Posterior cingulate gyrus (tissue), 11 donors: ENCODE results near the gene PRKCH.

Experiments
- DNase-seq, 10 donors: peaks; one replicate each; pipeline versions ENCODE4 v3.0.0 to v3.0.0-alpha.2; 2020 to 2021; ENCODE audit warnings: mixed read lengths in 3 of 10
- intact Hi-C: fragments of 100-400 bp; cut with DNase I; formaldehyde crosslinking; loops from one replicate; pipeline ENCODE4 v1.15.1; 2023

The PRKCH gene

DNA sequence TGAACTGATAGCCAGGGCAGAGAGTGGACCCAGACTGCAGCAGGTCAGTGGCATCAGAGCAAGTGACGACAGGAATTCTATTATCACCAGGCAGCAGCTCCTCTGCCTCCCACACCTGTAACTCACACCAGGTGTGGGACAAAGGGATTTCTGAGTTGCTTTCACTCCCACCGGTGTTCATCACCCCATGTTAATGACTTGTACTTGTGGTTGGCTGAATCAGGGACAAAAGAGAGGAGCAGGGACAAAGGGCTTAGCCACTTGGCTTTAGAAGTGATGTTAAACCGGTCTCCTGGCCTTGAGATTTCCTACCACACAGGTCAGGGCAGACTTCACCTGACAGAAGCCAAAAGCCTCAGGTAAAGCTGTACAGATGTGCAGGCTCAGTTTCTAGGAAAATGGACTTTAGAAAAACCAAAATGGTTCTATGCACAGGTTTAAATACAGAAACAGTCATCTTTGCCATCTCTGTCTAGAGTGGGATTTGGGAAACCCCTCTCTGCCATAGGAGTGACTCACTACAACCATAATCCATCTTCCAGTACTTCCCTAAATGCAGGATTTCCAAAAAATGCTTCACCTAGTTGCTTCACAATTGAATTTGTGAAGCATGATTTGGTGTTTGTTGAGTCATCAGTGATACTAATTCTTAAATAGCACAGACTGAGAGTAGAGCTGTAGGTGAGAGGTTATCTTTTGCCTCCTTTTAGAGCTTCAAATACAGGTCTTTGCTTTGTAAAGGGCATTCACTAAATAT, 158.5 kb downstream of the PRKCH start:
- DNase-seq = no peak
- intact Hi-C loops = no loop called here

DNA sequence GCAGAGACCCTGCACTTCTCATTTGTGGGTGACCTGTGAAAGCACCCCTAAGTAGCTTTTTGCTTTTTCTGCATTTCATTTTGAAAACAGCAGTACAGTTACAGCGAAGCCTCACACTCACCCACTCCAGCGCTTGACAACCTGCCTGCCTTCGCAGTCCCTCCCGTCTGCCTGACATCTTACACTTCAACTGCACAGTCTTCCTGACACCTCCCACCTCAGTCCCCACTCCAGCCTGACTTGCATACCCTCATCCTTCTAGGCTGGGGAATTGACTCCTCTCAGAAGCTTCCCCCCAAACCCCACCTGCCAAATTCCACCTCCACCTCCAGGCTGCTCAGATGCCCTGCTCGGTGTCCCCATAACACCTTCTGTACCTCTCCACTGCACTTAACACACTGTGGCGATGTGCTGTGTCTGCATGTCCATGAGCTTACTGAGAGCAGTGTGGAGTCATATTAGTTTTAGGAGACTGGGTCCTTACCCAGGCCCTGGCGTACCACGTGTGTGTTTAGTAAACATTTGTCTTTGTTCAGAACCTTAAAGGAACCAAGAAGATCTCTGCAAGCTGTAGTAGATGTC, 159.4 kb downstream of the PRKCH start:
- peak in 1 of 10 donors; percentile 83 for DNase-seq
- intact Hi-C loops = no loop called here

DNA sequence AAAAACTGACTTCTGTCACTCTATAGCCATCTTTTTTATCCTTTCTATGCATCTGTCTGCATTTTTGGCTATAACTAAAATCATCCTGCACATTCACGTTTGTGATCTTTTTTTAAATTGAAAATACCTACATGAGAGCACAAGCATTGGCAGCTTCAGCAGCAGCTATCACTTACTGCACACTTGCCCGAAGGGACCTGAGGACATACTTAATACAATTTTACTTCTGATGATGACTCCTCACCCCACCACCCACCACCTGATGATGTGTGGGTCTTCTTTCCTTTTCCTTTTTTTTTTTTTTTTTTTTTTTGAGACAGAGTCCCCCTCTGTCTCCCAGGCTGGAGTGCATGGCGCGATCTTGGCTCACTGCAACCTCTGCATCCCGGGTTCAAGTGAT, 160.3 kb downstream of the PRKCH start:
- no peak for DNase-seq
- intact Hi-C loops = no loop called here

DNA sequence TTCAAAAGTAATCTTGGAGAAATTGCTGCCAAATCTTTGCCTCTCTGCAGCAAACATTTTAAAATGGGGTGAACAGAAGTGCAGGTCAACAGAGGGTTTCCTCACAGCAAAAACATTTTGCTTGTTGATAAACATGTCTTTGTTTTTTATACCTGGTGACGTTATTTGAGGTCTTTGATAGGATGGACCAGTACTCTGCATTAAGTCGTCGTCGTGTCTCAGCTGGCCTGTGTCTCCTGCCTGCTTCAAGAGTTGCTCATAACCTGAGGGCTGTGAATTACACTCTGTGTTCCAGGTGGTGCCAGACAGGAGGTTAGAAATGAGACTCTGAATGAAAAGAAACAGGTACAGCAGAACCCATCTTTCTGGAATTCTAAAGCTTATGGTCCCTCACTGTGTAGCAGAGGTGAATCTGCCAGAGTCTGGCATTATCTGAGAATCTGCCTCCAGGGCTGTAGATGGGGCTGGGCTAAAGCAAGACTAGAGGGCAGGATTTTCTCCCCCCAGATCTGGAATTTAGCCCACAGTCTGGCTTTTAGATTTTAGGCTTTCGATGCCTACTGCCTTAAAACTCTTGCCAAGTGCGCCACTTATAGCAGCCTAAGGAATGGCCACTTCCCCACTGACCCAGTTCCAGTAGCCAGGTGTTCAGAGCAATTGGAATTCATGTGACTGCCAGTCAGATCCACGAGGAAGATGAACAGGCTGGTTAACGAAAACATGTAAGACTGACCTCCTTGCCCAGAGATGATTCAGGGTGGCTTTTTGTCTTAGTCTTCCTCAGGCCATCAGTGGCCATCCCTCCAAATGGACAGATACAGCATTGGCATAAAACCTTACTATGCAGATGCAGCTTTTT, 161.2 kb downstream of the PRKCH start:
- DNase-seq = no peak
- intact Hi-C loops = no loop called here

DNA sequence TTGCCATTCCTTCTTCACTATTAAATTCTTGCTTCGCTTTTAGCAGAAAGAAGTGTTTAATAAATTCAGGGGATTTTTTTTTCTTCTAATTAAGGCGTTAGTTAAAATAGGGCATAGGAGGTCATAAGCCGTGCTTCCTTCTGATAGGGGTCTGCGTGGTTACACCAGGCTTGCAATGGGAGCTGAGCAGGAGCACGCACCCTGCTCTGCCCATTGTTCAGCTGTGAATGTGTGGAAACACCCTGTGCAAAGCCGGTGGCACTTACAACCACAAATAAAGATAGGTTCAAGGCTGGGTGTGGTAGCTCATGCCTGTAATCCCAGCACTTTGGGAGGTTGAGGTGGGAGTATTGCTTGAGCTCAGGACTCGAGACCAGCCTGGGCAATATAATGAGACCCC, 162.1 kb downstream of the PRKCH start:
- no peak for DNase-seq
- intact Hi-C loops = no loop called here

DNA sequence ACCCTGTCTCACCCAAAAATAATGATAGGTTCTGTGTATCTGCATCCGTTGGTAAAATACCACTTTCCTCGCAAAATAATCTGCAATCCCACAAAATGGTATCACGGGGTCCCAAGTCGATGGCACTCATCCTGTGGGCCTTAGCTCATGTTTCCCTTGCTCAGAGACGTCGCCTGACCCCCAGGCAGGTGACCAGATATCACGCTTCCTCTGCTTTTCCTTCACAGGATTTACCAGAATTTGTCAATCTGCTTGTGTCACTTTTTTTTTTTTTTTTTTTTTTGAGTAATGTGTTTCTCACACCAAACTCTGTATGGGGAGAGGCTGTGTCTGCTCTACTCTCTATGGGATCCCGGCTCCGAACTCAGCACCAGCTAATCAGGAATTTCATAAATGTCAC, 162.7 kb downstream of the PRKCH start:
- intact Hi-C loops = no loop called here
- no peak for DNase-seq

DNA sequence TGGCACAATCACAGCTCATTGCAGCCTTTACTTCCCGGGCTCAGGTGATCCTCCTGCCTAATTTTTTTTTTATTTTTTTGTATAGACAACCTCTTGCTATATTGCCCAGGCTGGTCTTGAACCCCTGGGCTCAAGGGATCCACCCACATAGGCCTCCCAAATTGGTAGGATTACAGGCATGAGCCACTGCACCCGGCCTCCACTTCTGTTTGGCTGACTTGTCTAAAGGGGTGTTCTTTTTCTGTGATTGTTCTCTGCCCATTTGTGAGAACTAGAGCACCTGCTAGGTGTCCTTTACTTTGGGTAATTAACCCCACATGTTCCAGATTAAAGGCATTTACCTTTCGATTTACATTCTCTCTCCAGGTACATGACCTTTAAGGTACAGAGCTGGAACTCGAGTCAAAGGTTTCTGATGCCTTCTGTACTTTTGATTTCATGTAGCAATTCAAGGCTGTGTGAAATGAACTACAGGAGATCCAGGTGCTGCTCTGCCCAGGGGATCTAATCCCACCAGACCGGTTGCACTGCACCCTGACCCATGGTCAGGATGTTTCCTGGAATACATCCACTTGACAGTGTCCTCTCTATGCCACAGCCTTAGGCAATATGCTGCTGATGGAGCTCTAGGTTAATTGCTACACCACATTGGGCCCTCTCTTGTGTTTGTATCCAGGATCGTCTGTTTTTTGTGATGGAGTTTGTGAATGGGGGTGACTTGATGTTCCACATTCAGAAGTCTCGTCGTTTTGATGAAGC, 163.6 kb downstream of the PRKCH start:
- intact Hi-C loops = no loop called here
- no peak for DNase-seq

DNA sequence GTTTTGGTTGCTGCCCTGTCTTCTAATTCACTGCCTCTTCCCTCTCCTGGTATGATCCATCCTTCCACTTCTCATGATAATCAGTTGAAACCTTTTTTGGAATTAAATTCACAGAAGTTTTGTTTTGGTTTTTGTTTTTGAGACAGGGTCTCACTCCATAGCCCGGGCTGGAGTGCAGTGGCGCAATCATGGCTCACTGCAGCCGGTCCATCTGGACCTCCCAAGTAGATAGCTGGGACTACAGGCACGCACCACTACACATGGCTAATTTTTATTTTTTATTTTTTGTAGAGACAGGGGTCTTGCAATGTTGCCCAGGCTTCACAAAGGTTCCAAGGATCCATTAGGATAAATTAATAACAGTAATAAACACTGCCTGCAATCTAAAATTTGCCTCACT, 164.3 kb downstream of the PRKCH start:
- no peak for DNase-seq
- intact Hi-C loops = no loop called here

DNA sequence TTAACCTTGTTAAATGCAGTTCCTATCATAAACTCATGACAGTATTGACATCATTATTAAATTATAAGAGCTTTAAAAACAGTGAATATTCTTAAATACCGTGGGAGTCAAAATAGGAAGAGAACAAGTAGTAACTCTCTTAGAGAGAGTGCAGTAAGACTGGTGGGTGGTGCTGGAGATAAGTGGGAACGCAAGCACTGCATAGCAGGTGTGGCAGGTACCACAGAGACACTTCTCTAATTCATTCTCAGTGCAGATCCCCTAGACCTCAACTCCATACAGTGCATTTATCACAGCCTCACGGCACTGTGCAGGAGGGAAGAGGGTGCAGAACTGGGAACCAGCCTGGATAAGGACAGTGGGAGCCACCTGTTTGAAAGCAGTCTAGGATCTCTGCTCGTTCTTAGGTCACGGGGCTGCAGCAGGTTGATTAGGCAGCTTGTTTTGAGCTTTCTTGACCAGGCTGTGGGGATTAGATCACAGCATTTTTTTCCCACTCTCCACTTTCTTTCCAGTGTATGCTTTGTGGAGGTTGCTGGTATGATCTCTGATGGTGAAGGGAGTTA, 165.6 kb downstream of the PRKCH start:
- no peak for DNase-seq
- intact Hi-C loops = no loop called here

DNA sequence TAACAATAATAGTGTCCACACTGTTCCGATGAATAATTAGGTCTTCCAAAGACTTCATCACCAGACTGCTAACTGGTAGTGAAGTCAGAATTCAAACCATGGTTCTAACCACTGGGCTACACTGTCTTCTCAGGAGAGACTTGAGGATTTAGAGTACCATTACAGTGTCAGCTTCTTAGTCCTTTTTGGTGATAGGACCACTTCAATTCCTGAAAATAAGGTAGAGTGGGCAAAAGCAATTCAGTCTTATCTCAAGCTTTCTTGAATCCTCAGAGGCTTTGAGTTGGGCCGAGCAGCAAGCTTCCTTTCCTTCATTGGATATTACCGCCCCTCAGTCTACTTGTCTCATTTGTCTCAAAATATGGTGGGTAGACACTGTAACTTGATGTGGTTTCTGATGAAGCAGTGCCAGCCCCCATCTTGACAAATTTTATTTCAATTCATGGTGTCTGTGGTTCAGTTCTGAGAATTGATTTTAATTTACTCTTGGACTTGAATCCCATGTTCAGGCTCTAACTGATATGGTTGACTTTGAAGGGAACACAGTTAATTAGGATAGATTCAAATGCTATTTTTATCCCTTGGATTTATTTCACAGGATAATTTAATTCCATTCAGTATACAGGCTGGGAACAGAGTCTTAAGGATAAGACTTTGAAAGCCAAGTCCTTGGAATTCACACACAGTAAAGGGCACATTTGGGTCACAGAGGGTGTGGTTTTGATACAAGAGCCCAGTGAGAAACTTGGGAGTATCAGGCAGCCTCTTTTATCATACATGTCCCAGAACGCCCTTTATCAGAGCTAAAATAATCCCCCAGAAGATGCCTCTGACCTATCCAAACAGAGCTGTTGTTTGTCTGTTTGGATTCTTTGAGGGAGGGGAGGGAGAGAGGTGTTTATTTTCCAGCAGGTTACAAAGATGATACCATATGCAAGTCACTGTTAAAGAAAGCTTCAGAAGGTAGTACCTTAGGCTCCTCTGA, 167.3 kb downstream of the PRKCH start:
- no peak for DNase-seq
- intact Hi-C loops = no loop called here

DNA sequence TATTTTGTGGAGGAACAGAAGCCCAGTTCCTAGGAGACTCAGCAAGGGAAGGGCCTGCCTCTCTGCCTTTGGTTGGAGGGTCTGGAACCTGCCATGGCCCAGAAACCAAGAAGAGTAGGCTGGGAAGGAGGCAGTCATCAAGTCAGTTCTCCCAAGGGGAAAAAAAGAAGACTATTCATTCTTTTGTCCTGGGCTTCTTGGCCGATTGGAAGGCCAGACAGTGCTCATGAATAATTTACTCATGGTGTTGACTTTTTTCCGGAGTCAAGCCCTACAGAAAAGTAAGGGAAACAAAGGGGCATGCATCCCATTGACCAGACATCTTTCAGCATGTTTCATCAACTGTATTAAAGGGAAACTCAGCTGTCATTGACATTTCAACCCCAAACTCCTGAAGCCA, 168.1 kb downstream of the PRKCH start:
- no peak for DNase-seq
- intact Hi-C loops = no loop called here

DNA sequence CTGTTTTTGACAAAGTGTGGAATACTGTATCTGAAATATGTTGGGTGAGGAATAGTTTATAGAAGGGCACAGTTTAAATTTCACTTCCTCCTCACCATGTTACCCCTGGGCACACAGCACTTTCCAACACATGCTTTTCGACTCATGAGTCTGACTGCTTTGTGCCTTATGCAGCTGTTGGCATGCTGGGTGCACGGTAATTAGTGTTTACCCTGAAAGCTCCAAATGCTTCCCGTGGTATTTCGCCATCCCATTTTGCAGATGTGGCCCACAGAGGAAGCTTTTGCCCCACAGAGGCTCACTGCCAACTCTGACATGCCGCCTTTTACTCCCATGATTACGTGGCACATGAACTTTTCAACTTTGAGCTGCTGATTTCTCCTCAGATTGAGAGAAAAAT, 168.6 kb downstream of the PRKCH start:
- intact Hi-C loops = no loop called here
- DNase-seq = no peak

DNA sequence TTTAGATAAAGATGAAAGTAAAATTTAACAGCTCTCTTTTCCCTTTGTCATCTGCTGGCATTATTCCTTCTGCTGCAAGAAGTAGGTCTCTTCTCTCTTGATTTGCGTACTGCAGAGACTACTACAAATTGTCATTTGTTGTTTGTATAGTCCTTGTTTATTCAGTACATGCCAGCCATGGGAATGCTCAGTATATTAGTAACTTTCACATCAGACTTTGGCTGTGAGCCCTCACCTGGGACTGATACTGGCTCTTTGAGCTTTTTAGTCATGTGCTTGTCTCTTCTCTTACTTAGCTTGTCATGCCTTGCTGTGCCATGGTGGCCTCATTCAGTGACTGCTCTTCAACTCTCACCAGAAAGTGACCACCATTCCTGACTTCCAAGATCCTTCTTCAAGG, 169.8 kb downstream of the PRKCH start:
- intact Hi-C loops = no loop called here
- no peak for DNase-seq

DNA sequence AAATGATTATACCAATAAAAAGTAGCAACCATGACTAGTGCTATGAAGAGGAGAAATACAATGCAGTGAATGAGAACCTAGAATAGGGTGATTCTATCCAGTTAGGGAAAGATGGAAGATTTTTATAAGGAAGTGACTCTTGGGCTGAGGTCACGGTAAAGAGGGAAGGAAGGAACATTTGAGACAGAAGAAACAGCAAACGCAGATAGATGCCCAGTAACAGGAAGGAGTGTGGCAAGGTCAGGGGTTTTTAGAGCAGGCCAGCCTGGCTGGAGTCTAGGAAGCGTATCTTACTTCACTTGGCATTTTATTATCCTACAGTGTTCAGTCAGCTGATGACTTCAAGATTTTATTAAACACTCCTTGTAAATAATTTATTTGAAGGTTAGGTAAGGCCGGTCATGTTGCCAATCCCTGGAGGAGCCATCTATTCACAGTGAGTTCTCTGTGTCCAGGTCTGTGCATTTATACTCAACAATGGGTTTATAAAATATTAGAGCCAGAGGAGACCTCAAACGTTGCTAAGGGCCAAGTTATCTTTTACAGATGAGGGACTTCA, 170.6 kb downstream of the PRKCH start:
- intact Hi-C loops = no loop called here

DNA sequence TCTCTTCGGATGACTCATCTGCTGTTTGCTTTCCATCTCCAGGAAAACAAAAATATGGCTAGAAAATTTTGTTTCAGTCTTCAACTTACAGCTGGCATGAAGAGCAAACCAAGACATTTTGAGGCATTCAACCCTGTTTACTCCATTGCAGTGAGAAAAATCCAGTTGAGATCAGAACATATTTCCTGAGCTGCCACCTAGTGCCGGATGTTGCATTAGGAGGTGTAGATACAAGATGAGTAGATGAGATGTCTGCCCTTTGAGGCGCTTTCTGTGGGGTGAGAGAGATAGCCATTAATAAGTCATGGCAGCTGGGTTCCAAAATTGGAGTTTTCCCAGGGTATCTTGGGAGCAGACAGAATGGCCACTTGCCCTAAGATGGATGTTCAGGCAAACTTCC, 171.1 kb downstream of the PRKCH start:
- intact Hi-C loops = no loop called here
- no peak for DNase-seq

More for the DNA sequence above, 170.6 kb downstream of the PRKCH start:
- no peak for DNase-seq

DNA sequence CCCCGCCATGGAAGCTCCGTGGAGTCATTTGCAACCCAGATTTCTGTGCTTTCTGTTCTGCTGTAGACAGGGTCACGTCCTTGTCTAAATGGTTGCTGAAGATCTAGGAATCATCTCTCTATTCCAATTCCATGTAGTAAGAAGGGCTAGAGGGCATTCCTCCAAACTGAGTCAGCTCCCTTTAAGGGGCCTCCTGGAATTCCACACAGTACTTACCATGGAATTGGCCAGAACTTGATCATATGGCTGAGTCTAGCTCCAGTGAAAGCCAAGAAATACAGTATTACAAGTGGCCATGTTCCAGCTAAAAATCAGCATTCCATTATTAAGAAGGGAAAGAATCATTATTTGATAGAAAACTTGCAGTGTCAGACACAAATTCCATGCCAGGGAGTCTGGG, 171.9 kb downstream of the PRKCH start:
- intact Hi-C loops = no loop called here
- no peak for DNase-seq

DNA sequence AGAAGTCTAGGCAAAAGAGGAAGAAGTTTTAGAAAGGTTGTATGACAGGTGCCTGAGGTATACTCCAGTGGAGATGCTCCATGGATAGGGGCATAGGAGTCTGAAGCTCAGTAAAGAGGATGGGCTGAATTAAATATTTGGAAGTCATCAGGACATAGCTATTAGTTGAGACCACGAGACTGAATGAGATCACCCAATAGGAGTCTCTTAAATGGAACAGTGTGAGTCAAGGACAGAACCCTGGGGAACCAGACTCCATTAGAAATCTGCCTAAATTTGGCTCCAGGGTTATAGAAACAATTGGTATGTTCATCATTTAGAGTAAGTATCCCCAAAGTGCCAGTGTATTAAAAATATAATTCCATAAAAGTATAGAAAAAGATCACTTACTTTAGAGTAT, 172.6 kb downstream of the PRKCH start:
- no peak for DNase-seq
- intact Hi-C loops = no loop called here

DNA sequence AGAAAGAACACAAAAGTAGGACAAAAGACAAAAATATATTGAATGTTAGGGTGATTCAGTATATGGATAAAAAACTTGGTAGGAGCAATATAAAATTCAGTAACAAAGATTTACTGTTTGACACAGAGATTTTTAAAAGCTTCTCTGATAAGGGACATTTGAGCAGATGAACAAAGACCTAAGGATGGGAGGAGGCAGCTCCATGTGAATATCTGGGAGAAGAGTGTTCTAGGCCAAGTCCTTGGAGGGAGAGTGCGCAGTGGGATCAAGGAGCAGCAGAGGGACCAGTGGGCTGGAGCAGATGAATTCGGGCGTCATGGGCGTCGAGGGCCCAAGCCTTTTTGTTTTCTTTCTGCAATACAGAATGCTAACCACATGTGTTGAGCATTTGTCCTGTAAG, 174.4 kb downstream of the PRKCH start:
- intact Hi-C loops = no loop called here
- no peak for DNase-seq

DNA sequence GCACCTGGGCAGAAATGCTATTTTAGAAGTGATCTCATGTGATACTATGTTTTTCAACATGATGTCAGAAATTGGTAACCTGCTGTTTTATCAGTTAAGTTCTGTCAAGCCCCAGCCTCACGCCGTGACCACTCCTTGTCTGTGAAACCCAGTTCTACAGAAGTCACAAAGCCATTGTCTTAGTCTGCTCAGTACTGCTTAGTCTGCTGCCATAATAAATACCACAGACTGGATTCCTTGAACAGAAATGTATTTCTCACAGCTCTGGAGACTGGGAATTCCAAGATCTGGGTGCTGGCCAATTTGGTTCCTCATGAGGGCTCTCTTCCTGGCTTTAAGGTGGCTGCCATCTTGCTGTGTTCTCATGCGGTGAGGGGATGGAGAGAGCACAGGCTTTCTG, 176.9 kb downstream of the PRKCH start:
- intact Hi-C loops = no loop called here
- DNase-seq = no peak
